K562 (cell line): Measurements from ENCODE around the gene NRSN2. TPM values are rescaled to one million over a fixed set of nuclear protein-coding genes. Genes with fewer than 3 reads are reported as not detected.

Experiments used
- ATF6 ChIP-seq: sonication (generic); formaldehyde crosslinking; IDR thresholded peaks from 2 replicates; pipeline ENCODE4 v1.4.0; 2020; ENCODE audit warnings: mild to moderate bottlenecking, missing genetic modification reagents
- CBX5 ChIP-seq: IDR thresholded peaks from 2 replicates; pipeline ENCODE4 v1.6.1; 2014; ENCODE audit warnings: low read depth, borderline replicate concordance
- CREB3 ChIP-seq: fragments of 450-650 bp; conservative IDR thresholded peaks from 2 replicates; pipeline ENCODE4 v1.6.1; 2016; ENCODE audit warnings: missing genetic modification characterization, low read depth, mild to moderate bottlenecking, missing compliant biosample characterization, moderate library complexity
- DEAF1 ChIP-seq: fragments of 450-650 bp; formaldehyde crosslinking; IDR thresholded peaks from 2 replicates; pipeline ENCODE4 v1.4.0; 2020; ENCODE audit warnings: mild to moderate bottlenecking, moderate library complexity
- DPF2 ChIP-seq: fragments of 450-650 bp; IDR thresholded peaks from 2 replicates; pipeline ENCODE4 v1.6.1; 2016
- L3MBTL2 ChIP-seq: fragments of 450-650 bp; IDR thresholded peaks from 2 replicates; pipeline ENCODE4 v1.6.1; 2016; ENCODE audit warnings: mild to moderate bottlenecking, moderate library complexity
- MAFK ChIP-seq: IDR thresholded peaks from 2 replicates; pipeline ENCODE4 v1.6.1; 2011; ENCODE audit warnings: low read length, improper control_type of control experiment
- MTA3 ChIP-seq: fragments of 450-650 bp; formaldehyde crosslinking; IDR thresholded peaks from 2 replicates; pipeline ENCODE4 v1.6.1; 2017; ENCODE audit warnings: mild to moderate bottlenecking, borderline replicate concordance
- NFATC3 ChIP-seq: fragments of 450-650 bp; IDR thresholded peaks from 2 replicates; pipeline ENCODE4 v1.6.1; 2017; ENCODE audit warnings: mild to moderate bottlenecking
- RHOXF2B ChIP-seq: fragments of 250-450 bp; sonication (Bioruptor Pico); conservative IDR thresholded peaks from 2 replicates; pipeline ENCODE4 v1.5.1; 2021
- SP1 ChIP-seq: sonication (generic); formaldehyde crosslinking; IDR thresholded peaks from 2 replicates; pipeline ENCODE4 v1.8.1; 2022; ENCODE audit warnings: mild to moderate bottlenecking, missing genetic modification reagents
- TEAD1 ChIP-seq, 2 experiments: fragments of 450-650 bp in 1 of 2; sonication (generic) in 1 of 2; formaldehyde crosslinking; IDR thresholded peaks; 2 replicates each; pipeline versions ENCODE4 v1.4.0 to v1.8.0; 2020 to 2022; ENCODE audit warnings: mild to moderate bottlenecking in 2 of 2, missing genetic modification reagents in 1 of 2
- XRCC4 ChIP-seq: IDR thresholded peaks from one replicate; pipeline ENCODE4 v1.6.1; 2011; ENCODE audit not compliant: insufficient read depth, insufficient read length; ENCODE audit errors: extremely low read depth
- ZNF140 ChIP-seq: fragments of 250-450 bp; sonication (Bioruptor Pico); IDR thresholded peaks from 2 replicates; pipeline ENCODE4 v1.8.0; 2021; ENCODE audit warnings: moderate library complexity, mild to moderate bottlenecking, inconsistent platforms
- ZNF449 ChIP-seq: fragments of 250-450 bp; sonication (Bioruptor Pico); IDR thresholded peaks from 2 replicates; pipeline ENCODE4 v1.8.0; 2022; ENCODE audit warnings: moderate library complexity, mild to moderate bottlenecking, inconsistent platforms
- ZNF707 ChIP-seq: fragments of 250-450 bp; sonication (Bioruptor Pico); conservative IDR thresholded peaks from 2 replicates; pipeline ENCODE4 v1.8.0; 2022; ENCODE audit warnings: inconsistent platforms, mild to moderate bottlenecking, moderate library complexity
- polyA plus RNA-seq, 8 experiments: library from polyadenylated mRNA; depleted of rRNA in 4 of 8; stranded (reverse) in 5 of 8; unstranded in 3 of 8; fragments of >200 nt; fragmentation: Nextera tagmentation in 2 of 8; fragmentation: Illumina TruSeq in 1 of 8; extraction: Ambion mirVana in 2 of 8; extraction: Trizol in 1 of 8; gene quantifications; 2 replicates each; pipeline versions ENCODE4 v1.2.1 to v1.2.3, GENCODE V29; 2011 to 2014; ENCODE audit warnings: inconsistent platforms in 1 of 8, missing spikeins in 1 of 8
- total RNA-seq, 7 experiments: library from RNA; depleted of rRNA in 6 of 7; stranded (reverse); fragments of >200 nt in 6 of 7; fragmentation: Illumina TruSeq in 2 of 7; extraction: Trizol in 2 of 7; gene quantifications; 2 replicates each; pipeline versions ENCODE4 v1.2.1 to v1.2.3, GENCODE V29; 2011 to 2021; ENCODE audit warnings: low replicate concordance in 1 of 7
- TF ChIP-seq, protein P1 (sequence below): fragments of 450-650 bp; IDR thresholded peaks from 2 replicates; pipeline ENCODE4 v1.6.1; 2017; ENCODE audit warnings: antibody characterized with exemption, mild to moderate bottlenecking

NRSN2 gene
- total and polyA plus RNA-seq, 9 of the 15 experiments (the other 6 are each of a cell fraction or from before 2014, with no cell fraction given), result 7.5 to 29.7 (median 11.1) TPM

- TF ChIP-seq CREB3 (tag), result 0 out of 2 replicates have a peak, but pooled peaks have one; percentile 41
- no peak for TF ChIP-seq ZNF140 (CRISPR knock-in tag)
- peak; percentile 49; the same call in 1 of the 2 replicates for TF ChIP-seq L3MBTL2
- TF ChIP-seq RHOXF2B (CRISPR knock-in tag), result 0 out of 2 replicates have a peak, but pooled peaks have one; percentile 79
- peak; percentile 43; the same call in 1 of the 2 replicates for TF ChIP-seq MAFK
- TF ChIP-seq NFATC3, result no peak
- peak; percentile 52; the same call in 1 of the 2 replicates for TF ChIP-seq DPF2
- no peak for TF ChIP-seq ZNF449
- no peak for TF ChIP-seq ZNF707 (CRISPR knock-in tag)
- TF ChIP-seq DEAF1, result 0 out of 2 replicates have a peak, but pooled peaks have one; percentile 26
- peak in 1 of 2 experiments; percentile 37; a peak in 1 of 4 replicates for TF ChIP-seq TEAD1 (CRISPR knock-in tag; IDR thresholded peaks at IDR 0.05)
- no peak for TF ChIP-seq CBX5
- peak; percentile 35; the same call in 1 of the 2 replicates for TF ChIP-seq SP1 (CRISPR knock-in tag)
- TF ChIP-seq MTA3, result no peak
- no peak for TF ChIP-seq ATF6 (CRISPR knock-in tag)
- TF ChIP-seq XRCC4, result no peak
- TF ChIP-seq, protein P1, sequence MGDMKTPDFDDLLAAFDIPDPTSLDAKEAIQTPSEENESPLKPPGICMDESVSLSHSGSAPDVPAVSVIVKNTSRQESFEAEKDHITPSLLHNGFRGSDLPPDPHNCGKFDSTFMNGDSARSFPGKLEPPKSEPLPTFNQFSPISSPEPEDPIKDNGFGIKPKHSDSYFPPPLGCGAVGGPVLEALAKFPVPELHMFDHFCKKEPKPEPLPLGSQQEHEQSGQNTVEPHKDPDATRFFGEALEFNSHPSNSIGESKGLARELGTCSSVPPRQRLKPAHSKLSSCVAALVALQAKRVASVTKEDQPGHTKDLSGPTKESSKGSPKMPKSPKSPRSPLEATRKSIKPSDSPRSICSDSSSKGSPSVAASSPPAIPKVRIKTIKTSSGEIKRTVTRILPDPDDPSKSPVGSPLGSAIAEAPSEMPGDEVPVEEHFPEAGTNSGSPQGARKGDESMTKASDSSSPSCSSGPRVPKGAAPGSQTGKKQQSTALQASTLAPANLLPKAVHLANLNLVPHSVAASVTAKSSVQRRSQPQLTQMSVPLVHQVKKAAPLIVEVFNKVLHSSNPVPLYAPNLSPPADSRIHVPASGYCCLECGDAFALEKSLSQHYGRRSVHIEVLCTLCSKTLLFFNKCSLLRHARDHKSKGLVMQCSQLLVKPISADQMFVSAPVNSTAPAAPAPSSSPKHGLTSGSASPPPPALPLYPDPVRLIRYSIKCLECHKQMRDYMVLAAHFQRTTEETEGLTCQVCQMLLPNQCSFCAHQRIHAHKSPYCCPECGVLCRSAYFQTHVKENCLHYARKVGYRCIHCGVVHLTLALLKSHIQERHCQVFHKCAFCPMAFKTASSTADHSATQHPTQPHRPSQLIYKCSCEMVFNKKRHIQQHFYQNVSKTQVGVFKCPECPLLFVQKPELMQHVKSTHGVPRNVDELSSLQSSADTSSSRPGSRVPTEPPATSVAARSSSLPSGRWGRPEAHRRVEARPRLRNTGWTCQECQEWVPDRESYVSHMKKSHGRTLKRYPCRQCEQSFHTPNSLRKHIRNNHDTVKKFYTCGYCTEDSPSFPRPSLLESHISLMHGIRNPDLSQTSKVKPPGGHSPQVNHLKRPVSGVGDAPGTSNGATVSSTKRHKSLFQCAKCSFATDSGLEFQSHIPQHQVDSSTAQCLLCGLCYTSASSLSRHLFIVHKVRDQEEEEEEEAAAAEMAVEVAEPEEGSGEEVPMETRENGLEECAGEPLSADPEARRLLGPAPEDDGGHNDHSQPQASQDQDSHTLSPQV, result peak; percentile 68
Measured at GRCh38 chr20:400454-401275, 53.8 kb downstream of the NRSN2 start (continued).
